ENCODE data around the gene DDX18.

Gene DDX18

GRCh38 chr2:117834992-117835391, 20.5 kb downstream of the DDX18 start:
- no peak for DNase-seq (ENCODE audit: low spot score)

- DNase-seq (ENCODE audit: low spot score): no peak
These were observed 21.7 kb downstream of the DDX18 start for GRCh38 chr2:117835990-117836760.

- no peak for DNase-seq (ENCODE audit: low spot score)
These were observed 30.8 kb downstream of the DDX18 start for GRCh38 chr2:117845304-117845703.

GRCh38 chr2:117850015-117850414, 35.5 kb downstream of the DDX18 start:
- no peak for DNase-seq (ENCODE audit: low spot score)

- no peak for DNase-seq (ENCODE audit: low spot score)
These were observed 36.0 kb downstream of the DDX18 start for GRCh38 chr2:117850461-117850860.

GRCh38 chr2:117851969-117852368, 37.5 kb downstream of the DDX18 start:
- DNase-seq (ENCODE audit: low spot score): no peak

- DNase-seq (ENCODE audit: low spot score): no peak
These were observed 38.8 kb downstream of the DDX18 start for GRCh38 chr2:117853316-117853715.

- DNase-seq (ENCODE audit: low spot score): no peak
These were observed 39.4 kb downstream of the DDX18 start for GRCh38 chr2:117853873-117854272.

- no peak for DNase-seq (ENCODE audit: low spot score)
These were observed 40.1 kb downstream of the DDX18 start for GRCh38 chr2:117854610-117855009.

- DNase-seq (ENCODE audit: low spot score): no peak
These were observed 41.4 kb downstream of the DDX18 start for GRCh38 chr2:117855886-117856285.

- DNase-seq (ENCODE audit: low spot score): no peak
These were observed 42.1 kb downstream of the DDX18 start for GRCh38 chr2:117856415-117857210.

GRCh38 chr2:117858336-117858735, 43.8 kb downstream of the DDX18 start:
- DNase-seq (ENCODE audit: low spot score): no peak

GRCh38 chr2:117858892-117859531, 44.5 kb downstream of the DDX18 start:
- no peak for DNase-seq (ENCODE audit: low spot score)

GRCh38 chr2:117859532-117859911, 45.0 kb downstream of the DDX18 start:
- DNase-seq (ENCODE audit: low spot score): no peak

GRCh38 chr2:117859924-117860647, 45.6 kb downstream of the DDX18 start:
- DNase-seq (ENCODE audit: low spot score): no peak

- no peak for DNase-seq (ENCODE audit: low spot score)
These were observed 48.0 kb downstream of the DDX18 start for GRCh38 chr2:117862459-117862858.

- DNase-seq (ENCODE audit: low spot score): no peak
These were observed 61.3 kb downstream of the DDX18 start for GRCh38 chr2:117875786-117876185.

GRCh38 chr2:117879003-117879402, 64.5 kb downstream of the DDX18 start:
- no peak for DNase-seq (ENCODE audit: low spot score)
